Fibroblast of the aortic adventitia (primary cell): ENCODE data around the gene NR2F6. TPM values are rescaled to one million over a fixed set of nuclear protein-coding genes. Genes with fewer than 3 reads are reported as not detected.

Source experiments
- DNase-seq: peaks from one replicate; pipeline ENCODE4 v3.0.0-alpha.2; 2010; ENCODE audit warnings: low read depth
- H3K4me3 ChIP-seq: 2 replicates; pipeline ENCODE4 v1.5.1; 2011; ENCODE audit warnings: low read depth, mild to moderate bottlenecking, control low read depth, low read length, moderate library complexity
- CTCF ChIP-seq: IDR thresholded peaks from 2 replicates; pipeline ENCODE4 v1.5.1; 2011; ENCODE audit warnings: mild to moderate bottlenecking, low read length, control low read depth, inconsistent platforms; ENCODE audit not compliant: insufficient read depth
- total RNA-seq: library from RNA; depleted of rRNA; stranded (reverse); fragments of >200 nt; gene quantifications from 2 replicates; pipeline ENCODE4 v1.2.3, GENCODE V29; 2012; ENCODE audit warnings: low replicate concordance

Gene NR2F6
- total RNA-seq: 23.7 and 27.9 TPM in 2 replicates

GRCh38 chr19:17245535-17245984 is at the start of gene NR2F6:
NR2F6 (minus strand) TSS chr19:17245919; CDS start chr19:17245220, 699 bp downstream.
- no peak for TF ChIP-seq CTCF
- H3K4me3 ChIP-seq: peak within 1 kb of the TSS; percentile 90
- no peak for DNase-seq

- no peak overlapping the region for H3K4me3 ChIP-seq
- no peak for TF ChIP-seq CTCF
- no peak for DNase-seq
These were observed 48.6 kb upstream of the NR2F6 start for GRCh38 chr19:17294051-17294891.

- DNase-seq: no peak
- no peak overlapping the region for H3K4me3 ChIP-seq
- TF ChIP-seq CTCF: no peak
These were observed 47.9 kb upstream of the NR2F6 start for GRCh38 chr19:17293605-17294004.

- H3K4me3 ChIP-seq: peak overlapping the region; percentile 67
- peak; percentile 89 for DNase-seq
- TF ChIP-seq CTCF: peak; percentile 90
These were observed 46.8 kb upstream of the NR2F6 start for GRCh38 chr19:17292301-17293074.

- no peak overlapping the region for H3K4me3 ChIP-seq
- peak; percentile 91 for DNase-seq
These were observed 43.8 kb upstream of the NR2F6 start for GRCh38 chr19:17289489-17289888.

GRCh38 chr19:17286752-17287151 is 41.0 kb upstream of the NR2F6 start:
- TF ChIP-seq CTCF: no peak
- no peak for DNase-seq
- H3K4me3 ChIP-seq: no peak overlapping the region

More at GRCh38 chr19:17289489-17289888, 43.8 kb upstream of the NR2F6 start:
- TF ChIP-seq CTCF: no peak
